Esophagus squamous epithelium (tissue), 4 donors: ENCODE results near the gene PRCC.

Experiments used
- CTCF ChIP-seq, 6 experiments: fragments of 450-650 bp in 4 of 6; fragments of 200-600 bp in 2 of 6; sonication (generic) in 2 of 6; IDR thresholded peaks; one replicate each; pipeline ENCODE4 v1.5.1; 2016 to 2019; ENCODE audit warnings: antibody characterized with exemption in 6 of 6, mild to moderate bottlenecking in 4 of 6, moderate library complexity in 4 of 6
- POLR2A ChIP-seq, 4 donors: fragments of 450-650 bp; IDR thresholded peaks; one replicate each; pipeline ENCODE4 v1.6.1; 2017; ENCODE audit warnings: antibody characterized with exemption in 4 of 4, mild to moderate bottlenecking in 4 of 4, moderate library complexity in 3 of 4

GRCh38 chr1:156844638-156845037 lies 77.3 kb downstream of the PRCC start:
- no peak for TF ChIP-seq CTCF (IDR thresholded peaks at IDR 0.05)
- no peak for TF ChIP-seq POLR2A (IDR thresholded peaks at IDR 0.05)
